HCT116 (cell line): ENCODE measurements around the gene CHD2. TPM values are rescaled to one million over a fixed set of nuclear protein-coding genes. Genes with fewer than 3 reads are reported as not detected.

Source experiments
- ATAC-seq: fragments of 200-7000 bp; cut with Tn5 transposase; 2 replicates; pipeline ENCODE4 v1.9.1; 2020; ENCODE audit warnings: mild to moderate bottlenecking, moderate library complexity
- BruUV-seq: library from RNA; stranded (reverse); fragments of 400-500 nt; replicated peaks from 2 replicates; lab custom pipeline; 2021; lab: Mats Ljungman, UMichigan
- CTCF ChIA-PET: fragments of 300-600 bp; sonication (Branson Sonifier 250); formaldehyde crosslinking; loops from one replicate; lab custom pipeline; 2021; ENCODE audit warnings: antibody characterized with exemption; lab: Charles Lee
- POLR2A ChIA-PET: fragments of 300-600, 350-600 bp; sonication (Branson Sonifier 250); formaldehyde crosslinking; loops from one replicate; lab custom pipeline; 2021; ENCODE audit warnings: antibody characterized with exemption; lab: Charles Lee
- RAD21 ChIA-PET, 2 experiments: fragments of 300-600 bp; sonication (Branson Sonifier 250); formaldehyde crosslinking; loops; one replicate each; lab custom pipeline; 2023; ENCODE audit warnings: low total read pairs in 2 of 2; ENCODE audit not compliant: uncharacterized antibody in 2 of 2, unreplicated experiment in 2 of 2, low non-redundant PET in 1 of 2; lab: Charles Lee
- DNase-seq: peaks from one replicate; pipeline ENCODE4 v3.0.0-alpha.2; 2010; ENCODE audit warnings: low read depth, low spot score
- H2AFZ ChIP-seq: fragments of 200-600 bp; shearing (Covaris generic), sonication (generic); 2 replicates; pipeline ENCODE4 v1.6.1; 2017; ENCODE audit warnings: low read depth, mixed run types, mixed read lengths, antibody characterized with exemption, low read length; ENCODE audit not compliant: poor library complexity, severe bottlenecking
- H3K27ac ChIP-seq: 2 replicates; pipeline ENCODE4 v1.5.1; 2012; ENCODE audit warnings: low read depth, low read length
- H3K27me3 ChIP-seq: fragments of 200-600 bp; sonication (generic); 2 replicates; pipeline ENCODE4 v1.6.1; 2016; ENCODE audit warnings: mixed run types, low read length, mixed read lengths; ENCODE audit not compliant: insufficient read depth
- H3K36me3 ChIP-seq, 2 experiments: fragments of 200-500 bp in 1 of 2; fragments of 200-600 bp in 1 of 2; sonication (Bioruptor generic) in 1 of 2; sonication (generic) in 1 of 2; 2 replicates each; pipeline versions ENCODE4 v1.5.1 to v1.6.1; 2014 to 2016; ENCODE audit warnings: low read length in 2 of 2, inconsistent platforms in 1 of 2, mixed read lengths in 1 of 2, mixed run types in 1 of 2; ENCODE audit not compliant: insufficient read depth in 2 of 2, control insufficient read depth in 1 of 2
- H3K4me1 ChIP-seq, 2 experiments: fragments of 200-600 bp in 1 of 2; sonication (generic) in 1 of 2; 2 replicates each; pipeline versions ENCODE4 v1.5.1 to v1.6.1; 2012 to 2017; ENCODE audit warnings: low read length in 2 of 2, inconsistent platforms in 1 of 2, mild to moderate bottlenecking in 1 of 2, mixed read lengths in 1 of 2, mixed run types in 1 of 2, moderate library complexity in 1 of 2; ENCODE audit not compliant: insufficient read depth in 2 of 2, control insufficient read depth in 1 of 2
- H3K4me2 ChIP-seq: fragments of 200-600 bp; sonication (generic); 2 replicates; pipeline ENCODE4 v1.6.1; 2017; ENCODE audit warnings: mixed run types, low read length, mixed read lengths
- H3K4me3 ChIP-seq, 2 experiments: fragments of 200-600 bp in 1 of 2; sonication (generic) in 1 of 2; replicated peaks in 1 of 2; 2 replicates each; pipeline ENCODE4 v1.5.1; 2011 to 2016; ENCODE audit warnings: low read length in 2 of 2, control low read depth in 1 of 2, low read depth in 1 of 2, mild to moderate bottlenecking in 1 of 2, mixed read lengths in 1 of 2, mixed run types in 1 of 2
- H3K79me2 ChIP-seq: fragments of 200-600 bp; sonication (generic); 2 replicates; pipeline ENCODE4 v1.6.1; 2017; ENCODE audit warnings: mild to moderate bottlenecking, mixed run types, low read length, moderate library complexity, mixed read lengths; ENCODE audit not compliant: insufficient read depth
- H3K9ac ChIP-seq: fragments of 200-600 bp; sonication (generic); 2 replicates; pipeline ENCODE4 v1.6.1; 2016; ENCODE audit warnings: low read length, mixed read lengths
- H3K9me2 ChIP-seq: fragments of 200-600 bp; sonication (generic), shearing (Covaris generic); 2 replicates; pipeline ENCODE4 v1.6.1; 2017; ENCODE audit warnings: mixed run types, mild to moderate bottlenecking, moderate library complexity; ENCODE audit not compliant: insufficient read depth
- H3K9me3 ChIP-seq, 2 experiments: fragments of 200-500 bp in 1 of 2; fragments of 200-600 bp in 1 of 2; sonication (Bioruptor generic) in 1 of 2; sonication (generic) in 1 of 2; 2 replicates each; pipeline ENCODE4 v1.6.1; 2014 to 2017; ENCODE audit warnings: low read length in 2 of 2, mixed read lengths in 2 of 2, inconsistent platforms in 1 of 2, low read depth in 1 of 2, mild to moderate bottlenecking in 1 of 2, mixed run types in 1 of 2, moderate library complexity in 1 of 2; ENCODE audit not compliant: control insufficient read depth in 1 of 2, insufficient read depth in 1 of 2
- H4K20me1 ChIP-seq: fragments of 200-600 bp; sonication (generic), shearing (Covaris generic); 2 replicates; pipeline ENCODE4 v1.6.1; 2017; ENCODE audit warnings: mixed run types, mild to moderate bottlenecking, moderate library complexity; ENCODE audit not compliant: insufficient read depth
- ATF3 ChIP-seq: IDR thresholded peaks from 2 replicates; pipeline ENCODE4 v1.6.1; 2012
- ELF1 ChIP-seq: IDR thresholded peaks from 2 replicates; pipeline ENCODE4 v1.6.1; 2012; ENCODE audit warnings: low read depth, borderline replicate concordance
- EZH2 ChIP-seq: fragments of 200-600 bp; sonication (generic); IDR thresholded peaks from 2 replicates; pipeline ENCODE4 v1.6.1; 2017; ENCODE audit warnings: antibody characterized with exemption, mixed run types
- FOSL1 ChIP-seq: IDR thresholded peaks from 2 replicates; pipeline ENCODE4 v1.6.1; 2012; ENCODE audit warnings: low read depth
- JUND ChIP-seq: IDR thresholded peaks from 2 replicates; pipeline ENCODE4 v1.6.1; 2012
- POLR2AphosphoS5 ChIP-seq: IDR thresholded peaks from 2 replicates; pipeline ENCODE4 v1.6.1; 2011; ENCODE audit warnings: mild to moderate bottlenecking, low read depth, low read length, moderate library complexity
- RAD21 ChIP-seq: IDR thresholded peaks from 2 replicates; pipeline ENCODE4 v1.6.1; 2012; ENCODE audit warnings: low read depth, mild to moderate bottlenecking
- SIN3A ChIP-seq: IDR thresholded peaks from 2 replicates; pipeline ENCODE4 v1.6.1; 2012; ENCODE audit warnings: low read depth
- TCF7L2 ChIP-seq: IDR thresholded peaks from 2 replicates; pipeline ENCODE4 v1.7.0; 2011; ENCODE audit warnings: borderline replicate concordance, inconsistent platforms; ENCODE audit not compliant: insufficient read depth, insufficient read length; ENCODE audit errors: extremely low read depth
- ZNF274 ChIP-seq: fragments of 200-500 bp; sonication (Bioruptor generic); IDR thresholded peaks from 2 replicates; pipeline ENCODE4 v1.6.1; 2014; ENCODE audit warnings: mild to moderate bottlenecking, low read depth, low read length, inconsistent platforms
- intact Hi-C: fragments of 100-400 bp; cut with micrococcal nuclease; formaldehyde crosslinking; loops from 2 replicates; pipeline ENCODE4 v1.10.0; 2022
- total RNA-seq: library from RNA; stranded (reverse); gene quantifications from one replicate; pipeline ENCODE4 v1.2.1, GENCODE V29; 2021; ENCODE audit not compliant: unreplicated experiment
- TF ChIP-seq, protein P1 (sequence below): IDR thresholded peaks from 2 replicates; pipeline ENCODE4 v1.6.1; 2012; ENCODE audit warnings: low read depth
- TF ChIP-seq, protein P2 (sequence below), 3 experiments: fragments of 200-600 bp in 1 of 3; sonication (generic) in 1 of 3; IDR thresholded peaks in 2 of 3; conservative IDR thresholded peaks in 1 of 3; 2 replicates each; pipeline ENCODE4 v1.5.1; 2012 to 2017; ENCODE audit warnings: low read depth in 2 of 3, low read length in 2 of 3, antibody characterized with exemption in 1 of 3, borderline replicate concordance in 1 of 3, control low read depth in 1 of 3, mild to moderate bottlenecking in 1 of 3, mixed read lengths in 1 of 3, mixed run types in 1 of 3, moderate library complexity in 1 of 3; ENCODE audit not compliant: insufficient read depth in 1 of 3

The CHD2 gene
- total RNA-seq, 1 experiment from 2014 or later: 116 TPM

- TF ChIP-seq, protein P1, sequence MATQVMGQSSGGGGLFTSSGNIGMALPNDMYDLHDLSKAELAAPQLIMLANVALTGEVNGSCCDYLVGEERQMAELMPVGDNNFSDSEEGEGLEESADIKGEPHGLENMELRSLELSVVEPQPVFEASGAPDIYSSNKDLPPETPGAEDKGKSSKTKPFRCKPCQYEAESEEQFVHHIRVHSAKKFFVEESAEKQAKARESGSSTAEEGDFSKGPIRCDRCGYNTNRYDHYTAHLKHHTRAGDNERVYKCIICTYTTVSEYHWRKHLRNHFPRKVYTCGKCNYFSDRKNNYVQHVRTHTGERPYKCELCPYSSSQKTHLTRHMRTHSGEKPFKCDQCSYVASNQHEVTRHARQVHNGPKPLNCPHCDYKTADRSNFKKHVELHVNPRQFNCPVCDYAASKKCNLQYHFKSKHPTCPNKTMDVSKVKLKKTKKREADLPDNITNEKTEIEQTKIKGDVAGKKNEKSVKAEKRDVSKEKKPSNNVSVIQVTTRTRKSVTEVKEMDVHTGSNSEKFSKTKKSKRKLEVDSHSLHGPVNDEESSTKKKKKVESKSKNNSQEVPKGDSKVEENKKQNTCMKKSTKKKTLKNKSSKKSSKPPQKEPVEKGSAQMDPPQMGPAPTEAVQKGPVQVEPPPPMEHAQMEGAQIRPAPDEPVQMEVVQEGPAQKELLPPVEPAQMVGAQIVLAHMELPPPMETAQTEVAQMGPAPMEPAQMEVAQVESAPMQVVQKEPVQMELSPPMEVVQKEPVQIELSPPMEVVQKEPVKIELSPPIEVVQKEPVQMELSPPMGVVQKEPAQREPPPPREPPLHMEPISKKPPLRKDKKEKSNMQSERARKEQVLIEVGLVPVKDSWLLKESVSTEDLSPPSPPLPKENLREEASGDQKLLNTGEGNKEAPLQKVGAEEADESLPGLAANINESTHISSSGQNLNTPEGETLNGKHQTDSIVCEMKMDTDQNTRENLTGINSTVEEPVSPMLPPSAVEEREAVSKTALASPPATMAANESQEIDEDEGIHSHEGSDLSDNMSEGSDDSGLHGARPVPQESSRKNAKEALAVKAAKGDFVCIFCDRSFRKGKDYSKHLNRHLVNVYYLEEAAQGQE: no peak
- no peak for TF ChIP-seq ZNF274
- no peak for TF ChIP-seq SIN3A
- no peak for TF ChIP-seq JUND
- TF ChIP-seq, protein P2, sequence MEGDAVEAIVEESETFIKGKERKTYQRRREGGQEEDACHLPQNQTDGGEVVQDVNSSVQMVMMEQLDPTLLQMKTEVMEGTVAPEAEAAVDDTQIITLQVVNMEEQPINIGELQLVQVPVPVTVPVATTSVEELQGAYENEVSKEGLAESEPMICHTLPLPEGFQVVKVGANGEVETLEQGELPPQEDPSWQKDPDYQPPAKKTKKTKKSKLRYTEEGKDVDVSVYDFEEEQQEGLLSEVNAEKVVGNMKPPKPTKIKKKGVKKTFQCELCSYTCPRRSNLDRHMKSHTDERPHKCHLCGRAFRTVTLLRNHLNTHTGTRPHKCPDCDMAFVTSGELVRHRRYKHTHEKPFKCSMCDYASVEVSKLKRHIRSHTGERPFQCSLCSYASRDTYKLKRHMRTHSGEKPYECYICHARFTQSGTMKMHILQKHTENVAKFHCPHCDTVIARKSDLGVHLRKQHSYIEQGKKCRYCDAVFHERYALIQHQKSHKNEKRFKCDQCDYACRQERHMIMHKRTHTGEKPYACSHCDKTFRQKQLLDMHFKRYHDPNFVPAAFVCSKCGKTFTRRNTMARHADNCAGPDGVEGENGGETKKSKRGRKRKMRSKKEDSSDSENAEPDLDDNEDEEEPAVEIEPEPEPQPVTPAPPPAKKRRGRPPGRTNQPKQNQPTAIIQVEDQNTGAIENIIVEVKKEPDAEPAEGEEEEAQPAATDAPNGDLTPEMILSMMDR (IDR thresholded peaks at IDR 0.05 in 2 of 3, conservative IDR thresholded peaks at IDR 0.05 in 1 of 3; ENCODE audit: borderline replicate concordance in 1 of 3, insufficient read depth in 1 of 3, low read depth in 2 of 3, low read length in 2 of 3): no peak
- TF ChIP-seq, all 23 proteins: peak for 0
Measured at GRCh38 chr15:92853222-92853621, 46.9 kb upstream of the CHD2 start (continued).

- H3K79me2 ChIP-seq: no peaks in the 10 kb centered on the region
- no peaks in the 10 kb centered on the region for H3K9me2 ChIP-seq
- RAD21 ChIA-PET: no interaction called here
- no peaks in the 10 kb centered on the region for H3K36me3 ChIP-seq
- H3K27me3 ChIP-seq: no peaks in the 10 kb centered on the region
- H3K4me1 ChIP-seq: no peaks in the 10 kb centered on the region; a peak in 1 of 4 replicates
- POLR2A ChIA-PET: no interaction called here
- H4K20me1 ChIP-seq: no peaks in the 10 kb centered on the region
- H3K9me3 ChIP-seq: no peaks in the 10 kb centered on the region
- intact Hi-C loops: no loop called here
- no peak overlapping the region for H2AFZ ChIP-seq
- BruUV-seq: no TSS peak
- H3K4me2 ChIP-seq: no peak overlapping the region
- ATAC-seq (no peak), DNase-seq (no peak)
- CTCF ChIA-PET: no interaction called here
- no peak overlapping the region for H3K4me3 ChIP-seq
- no peak overlapping the region for H3K27ac ChIP-seq
- no peak overlapping the region for H3K9ac ChIP-seq
- TF ChIP-seq POLR2AphosphoS5: no peak
- TF ChIP-seq, protein P2 (IDR thresholded peaks at IDR 0.05 in 2 of 3, conservative IDR thresholded peaks at IDR 0.05 in 1 of 3; ENCODE audit: borderline replicate concordance in 1 of 3, insufficient read depth in 1 of 3, low read depth in 2 of 3, low read length in 2 of 3): no peak
- no peak for TF ChIP-seq ATF3
- TF ChIP-seq, protein P1: no peak
- no peak for TF ChIP-seq ZNF274
- no peak for TF ChIP-seq JUND
- TF ChIP-seq ELF1: no peak
- TF ChIP-seq RAD21: no peak
- no peak for TF ChIP-seq TCF7L2
- TF ChIP-seq EZH2: no peak
- no peak for TF ChIP-seq FOSL1
Measured at GRCh38 chr15:92861742-92862141, 38.4 kb upstream of the CHD2 start.
